Thymus (tissue), 11 donors: ENCODE measurements around the gene EDC3. TPM values are rescaled to one million over a fixed set of nuclear protein-coding genes. Genes with fewer than 3 reads are reported as not detected.
"Not testable (repeated sequence)": the region's sequence is repeated elsewhere in the genome, so short reads cannot be mapped to it uniquely, and the experiment has no call there.

Experiments
- DNase-seq, 9 donors: peaks; one replicate each; pipeline ENCODE4 v3.0.0-alpha.2; 2013; ENCODE audit warnings: low spot score in 9 of 9, low read depth in 6 of 9, missing footprints in 1 of 9
- H3K27ac ChIP-seq, 2 donors: one replicate each; pipeline ENCODE4 v1.5.1; 2013; ENCODE audit warnings: control low read depth in 1 of 2, low read depth in 1 of 2, low read length in 1 of 2, mild to moderate bottlenecking in 1 of 2, moderate library complexity in 1 of 2
- H3K27me3 ChIP-seq, 2 donors: one replicate each; pipeline ENCODE4 v1.5.1; 2013; ENCODE audit warnings: low read length in 1 of 2; ENCODE audit not compliant: control insufficient read depth in 2 of 2, insufficient read depth in 1 of 2
- H3K36me3 ChIP-seq, 2 donors: one replicate each; pipeline ENCODE4 v1.5.1; 2013; ENCODE audit warnings: low read length in 1 of 2, mild to moderate bottlenecking in 1 of 2, moderate library complexity in 1 of 2; ENCODE audit not compliant: control insufficient read depth in 2 of 2, insufficient read depth in 2 of 2
- H3K4me1 ChIP-seq, 2 donors: one replicate each; pipeline ENCODE4 v1.5.1; 2013; ENCODE audit warnings: low read length in 2 of 2; ENCODE audit not compliant: control insufficient read depth in 2 of 2, insufficient read depth in 2 of 2
- H3K4me3 ChIP-seq, 2 donors: one replicate each; pipeline ENCODE4 v1.5.1; 2013; ENCODE audit warnings: low read length in 2 of 2, control low read depth in 1 of 2, mild to moderate bottlenecking in 1 of 2
- H3K9me3 ChIP-seq, 2 donors: one replicate each; pipeline ENCODE4 v1.5.1; 2013; ENCODE audit warnings: low read length in 1 of 2, mild to moderate bottlenecking in 1 of 2; ENCODE audit not compliant: control insufficient read depth in 2 of 2, insufficient read depth in 1 of 2
- WGBS: extraction: QIAGEN DNeasy Blood & Tissue Kit; methylation state at CpG from one replicate; pipeline ENCODE4 v1.1.7; 2013; 5-methylcytosine and 5-hydroxymethylcytosine counted together
- polyA plus RNA-seq: library from polyadenylated mRNA; stranded (reverse); fragments of 200-250 nt; gene quantifications from one replicate; pipeline ENCODE4 v1.2.3, GENCODE V29; 2013
- total RNA-seq: library from RNA; stranded (reverse); fragments of 120-200 nt; gene quantifications from one replicate; pipeline ENCODE4 v1.2.4, GENCODE V29; 2013
- donor health status: healthy.

EDC3 gene
- total and polyA plus RNA-seq, 2 donors = 10.1 to 14.6 TPM

- no peaks in the 10 kb centered on the region for H3K9me3 ChIP-seq
- H3K4me3 ChIP-seq = no peak overlapping the region
- no peaks in the 10 kb centered on the region for H3K4me1 ChIP-seq
- H3K36me3 ChIP-seq = peaks cover 79 to 96% of the 10 kb centered on the region in 2 donors
- no peak for DNase-seq
- H3K27ac ChIP-seq = no peak overlapping the region
- H3K27me3 ChIP-seq = no peaks in the 10 kb centered on the region
- WGBS = 99% methylated on average over 9 of the region's 9 CpGs
Measured at GRCh38 chr15:74632601-74633000, 63.2 kb downstream of the EDC3 start.

GRCh38 chr15:74631935-74632560 lies 63.8 kb downstream of the EDC3 start:
- DNase-seq = peak in 4 of 9 donors; percentile 46 to 73 (median 56)

GRCh38 chr15:74631408-74631807 lies 64.4 kb downstream of the EDC3 start:
- H3K9me3 ChIP-seq = no peaks in the 10 kb centered on the region
- H3K27ac ChIP-seq = no peak overlapping the region
- no peaks in the 10 kb centered on the region for H3K4me1 ChIP-seq
- H3K36me3 ChIP-seq = peaks cover 81 to 96% of the 10 kb centered on the region in 2 donors
- H3K4me3 ChIP-seq = no peak overlapping the region
- 90% methylated on average over 3 of the region's 3 CpGs for WGBS
- DNase-seq = no peak
- H3K27me3 ChIP-seq = no peaks in the 10 kb centered on the region

More at GRCh38 chr15:74631935-74632560, 63.8 kb downstream of the EDC3 start:
- Histone ChIP-seq H3K27me3 (no peaks in the 10 kb centered on the region), H3K4me1 (no peaks in the 10 kb centered on the region), H3K4me3 (no peak overlapping the region), H3K9me3 (no peaks in the 10 kb centered on the region), H3K36me3 (peaks cover 79 to 96% of the 10 kb centered on the region in 2 donors), H3K27ac (no peak overlapping the region)
- 76% methylated on average over 8 of the region's 8 CpGs for WGBS

GRCh38 chr15:74631087-74631385 lies 64.8 kb downstream of the EDC3 start:
- Histone ChIP-seq H3K36me3 (peaks cover 81 to 96% of the 10 kb centered on the region in 2 donors), H3K27ac (no peak overlapping the region), H3K4me1 (no peaks in the 10 kb centered on the region), H3K4me3 (no peak overlapping the region), H3K9me3 (no peaks in the 10 kb centered on the region), H3K27me3 (no peaks in the 10 kb centered on the region)
- 96% methylated on average over 3 of the region's 3 CpGs for WGBS
- no peak for DNase-seq

GRCh38 chr15:74630284-74631086 lies 65.3 kb downstream of the EDC3 start:
- no peaks in the 10 kb centered on the region for H3K27me3 ChIP-seq
- no peaks in the 10 kb centered on the region for H3K4me1 ChIP-seq
- peaks cover 81 to 96% of the 10 kb centered on the region in 2 donors for H3K36me3 ChIP-seq
- H3K4me3 ChIP-seq = no peak overlapping the region
- H3K9me3 ChIP-seq = no peaks in the 10 kb centered on the region
- DNase-seq = no peak
- WGBS = 93% methylated on average over 6 of the region's 6 CpGs
- no peak overlapping the region for H3K27ac ChIP-seq

GRCh38 chr15:74629696-74630095 lies 66.1 kb downstream of the EDC3 start:
- DNase-seq, H3K27ac ChIP-seq: not testable (repeated sequence)

GRCh38 chr15:74628949-74629348 lies 66.9 kb downstream of the EDC3 start:
- H3K4me3 ChIP-seq = no peak overlapping the region
- 93% methylated on average over 5 of the region's 5 CpGs for WGBS
- DNase-seq = no peak
- H3K4me1 ChIP-seq = no peaks in the 10 kb centered on the region
- no peaks in the 10 kb centered on the region for H3K9me3 ChIP-seq
- H3K27me3 ChIP-seq = no peaks in the 10 kb centered on the region
- H3K36me3 ChIP-seq = peaks cover 89 to 97% of the 10 kb centered on the region in 2 donors
- H3K27ac ChIP-seq = no peak overlapping the region

More at GRCh38 chr15:74629696-74630095, 66.1 kb downstream of the EDC3 start:
- H3K9me3 ChIP-seq, H3K27me3 ChIP-seq, H3K4me1 ChIP-seq, H3K4me3 ChIP-seq: not testable (repeated sequence)
- WGBS = 98% methylated on average over 9 of the region's 10 CpGs
- peaks cover 86 to 97% of the 10 kb centered on the region in 2 donors for H3K36me3 ChIP-seq

- 98% methylated on average over 3 of the region's 3 CpGs for WGBS
- DNase-seq = no peak
- no peaks in the 10 kb centered on the region for H3K9me3 ChIP-seq
Measured at GRCh38 chr15:74628199-74628598, 67.6 kb downstream of the EDC3 start.

GRCh38 chr15:74627766-74628165 lies 68.1 kb downstream of the EDC3 start:
- no peak for DNase-seq
- Histone ChIP-seq H3K36me3 (peaks cover 92 to 97% of the 10 kb centered on the region in 2 donors), H3K4me1 (no peaks in the 10 kb centered on the region), H3K27ac (no peak overlapping the region), H3K9me3 (no peaks in the 10 kb centered on the region), H3K4me3 (no peak overlapping the region), H3K27me3 (no peaks in the 10 kb centered on the region)
- WGBS = 96% methylated on average over 5 of the region's 5 CpGs

More at GRCh38 chr15:74628199-74628598, 67.6 kb downstream of the EDC3 start:
- Histone ChIP-seq H3K27me3 (no peaks in the 10 kb centered on the region), H3K4me3 (no peak overlapping the region), H3K27ac (no peak overlapping the region), H3K36me3 (peaks cover 92 to 97% of the 10 kb centered on the region in 2 donors), H3K4me1 (no peaks in the 10 kb centered on the region)
